Colonic mucosa (tissue), 4 donors: ENCODE results near the gene RWDD4. TPM values are rescaled to one million over a fixed set of nuclear protein-coding genes. Genes with fewer than 3 reads are reported as not detected.

Experiments
- DNase-seq: peaks from one replicate; pipeline ENCODE4 v3.0.0-alpha.2; 2020
- H3K27ac ChIP-seq: fragments of 200-600 bp; one replicate; pipeline ENCODE4 v1.8.0; 2021
- H3K27me3 ChIP-seq: fragments of 200-600 bp; one replicate; pipeline ENCODE4 v1.8.0; 2021
- H3K36me3 ChIP-seq: fragments of 200-600 bp; one replicate; pipeline ENCODE4 v1.8.0; 2021
- H3K4me1 ChIP-seq: fragments of 200-600 bp; one replicate; pipeline ENCODE4 v1.8.0; 2021; ENCODE audit warnings: mild to moderate bottlenecking
- H3K4me3 ChIP-seq: fragments of 200-600 bp; one replicate; pipeline ENCODE4 v1.8.0; 2021
- H3K9ac ChIP-seq, 2 donors: one replicate each; pipeline ENCODE4 v1.7.0; 2013; ENCODE audit warnings: control low read depth in 2 of 2, low read depth in 2 of 2, low read length in 2 of 2
- H3K9me3 ChIP-seq: fragments of 200-600 bp; one replicate; pipeline ENCODE4 v1.8.0; 2021
- CTCF ChIP-seq: fragments of 200-600 bp; IDR thresholded peaks from one replicate; pipeline ENCODE4 v1.8.0; 2022; ENCODE audit warnings: antibody characterized with exemption, mild to moderate bottlenecking
- intact Hi-C: fragments of 100-400 bp; cut with DNase I; formaldehyde crosslinking; loops from one replicate; pipeline ENCODE4 v1.14.1; 2022
- total RNA-seq, 2 donors: library from RNA; stranded (reverse); fragmentation: NEBNext Ultra II Directional in 1 of 2; extraction: Animal tissue kit (Norgen Biotek cat#: 25700) in 1 of 2; gene quantifications; one replicate each; pipeline ENCODE4 v1.2.1, GENCODE V29; 2021
- donor health status: healthy.
- donor health status: DM: no; HTN: no; CAD: no.
- donor health status: DM: no; HTN: no; CAD: no.

The RWDD4 gene
- total RNA-seq, 2 donors from 2014 or later = 17.1 to 19.3 TPM

GRCh38 chr4:183611210-183611830 is 47.7 kb downstream of the RWDD4 start:
- H3K4me1 ChIP-seq = no peaks in the 10 kb centered on the region
- intact Hi-C loops = no loop called here
- H3K9me3 ChIP-seq = no peaks in the 10 kb centered on the region
- H3K9ac ChIP-seq = no peak overlapping the region
- H3K36me3 ChIP-seq = no peaks in the 10 kb centered on the region
- H3K27ac ChIP-seq = no peak overlapping the region
- TF ChIP-seq CTCF = no peak
- no peak for DNase-seq
- no peak overlapping the region for H3K4me3 ChIP-seq
- H3K27me3 ChIP-seq = no peaks in the 10 kb centered on the region

GRCh38 chr4:183610613-183611012 is 48.4 kb downstream of the RWDD4 start:
- no peak overlapping the region for H3K27ac ChIP-seq
- H3K4me3 ChIP-seq = no peak overlapping the region
- H3K4me1 ChIP-seq = no peaks in the 10 kb centered on the region
- H3K36me3 ChIP-seq = no peaks in the 10 kb centered on the region
- no peaks in the 10 kb centered on the region for H3K27me3 ChIP-seq
- H3K9ac ChIP-seq = no peak overlapping the region
- no peaks in the 10 kb centered on the region for H3K9me3 ChIP-seq
- TF ChIP-seq CTCF = no peak
- intact Hi-C loops = no loop called here
- DNase-seq = no peak

GRCh38 chr4:183610033-183610432 is 49.0 kb downstream of the RWDD4 start:
- intact Hi-C loops = no loop called here
- Histone ChIP-seq H3K4me1 (no peaks in the 10 kb centered on the region), H3K27me3 (no peaks in the 10 kb centered on the region), H3K9me3 (no peaks in the 10 kb centered on the region), H3K36me3 (no peaks in the 10 kb centered on the region), H3K4me3 (no peak overlapping the region), H3K9ac (no peak overlapping the region), H3K27ac (no peak overlapping the region)
- no peak for DNase-seq
- no peak for TF ChIP-seq CTCF

- Histone ChIP-seq H3K36me3 (no peaks in the 10 kb centered on the region), H3K27me3 (no peaks in the 10 kb centered on the region), H3K9me3 (no peaks in the 10 kb centered on the region), H3K4me1 (no peaks in the 10 kb centered on the region), H3K27ac (no peak overlapping the region), H3K4me3 (no peak overlapping the region), H3K9ac (no peak overlapping the region)
- no peak for DNase-seq
- intact Hi-C loops = no loop called here
- TF ChIP-seq CTCF = no peak
Measured at GRCh38 chr4:183609151-183609550, 49.8 kb downstream of the RWDD4 start.

- Histone ChIP-seq H3K9me3 (no peaks in the 10 kb centered on the region), H3K9ac (no peak overlapping the region), H3K36me3 (no peaks in the 10 kb centered on the region), H3K27me3 (no peaks in the 10 kb centered on the region), H3K27ac (no peak overlapping the region), H3K4me1 (no peaks in the 10 kb centered on the region), H3K4me3 (no peak overlapping the region)
- DNase-seq = no peak
- no peak for TF ChIP-seq CTCF
- intact Hi-C loops = no loop called here
Measured at GRCh38 chr4:183607894-183608293, 51.1 kb downstream of the RWDD4 start.
